ENCODE data around the gene COL4A3.
"Not testable (repeated sequence)": the region's sequence is repeated elsewhere in the genome, so short reads cannot be mapped to it uniquely, and the experiment has no call there.

Gene COL4A3

GRCh38 chr2:227206406-227206805 is 42.0 kb downstream of the COL4A3 start:
- DNase-seq, result no peak

DNA sequence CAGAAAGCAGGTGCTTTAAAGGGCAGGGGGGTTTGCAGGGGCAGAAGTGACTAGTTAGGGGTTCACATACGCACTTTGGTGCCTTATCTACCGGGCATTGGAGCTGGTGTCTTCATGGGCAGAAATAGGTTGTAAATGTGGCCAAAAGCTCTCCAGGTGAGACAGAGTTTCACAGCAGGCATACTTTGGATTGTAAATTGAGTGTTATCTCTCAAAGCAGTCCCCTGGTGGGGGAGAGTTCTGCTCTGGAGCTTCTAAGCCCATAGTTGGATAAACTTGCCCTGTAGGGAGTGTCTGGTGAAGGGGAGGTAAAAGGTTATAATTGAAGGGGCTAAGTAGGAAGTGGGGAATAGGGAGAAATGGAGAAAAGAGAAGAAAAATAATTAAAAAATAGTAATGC is 43.1 kb downstream of the COL4A3 start:
- no peak for DNase-seq

GRCh38 chr2:227214622-227215041 is 50.2 kb downstream of the COL4A3 start:
- no peak for DNase-seq

- no peak for DNase-seq
These were observed 55.1 kb downstream of the COL4A3 start for GRCh38 chr2:227219312-227220105.

DNA sequence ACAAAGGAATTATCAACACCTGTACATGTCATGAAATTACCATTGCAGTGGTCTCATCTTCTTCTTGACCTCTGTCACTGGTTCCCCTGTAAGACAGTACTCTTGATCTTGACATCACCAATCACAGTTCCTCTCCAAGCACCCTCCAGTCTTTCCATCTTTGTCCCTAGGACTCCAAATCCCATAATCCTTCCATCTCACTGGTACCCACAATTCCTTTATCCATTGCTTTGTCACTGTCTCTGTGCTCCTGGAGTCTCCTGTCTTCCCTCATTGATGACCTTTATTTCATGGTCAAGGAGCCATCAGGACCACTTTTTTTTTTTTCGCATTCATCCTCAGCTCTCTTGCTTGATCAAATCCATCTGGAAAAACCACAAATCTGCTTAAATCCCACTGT is 56.7 kb downstream of the COL4A3 start:
- no peak for DNase-seq

DNA sequence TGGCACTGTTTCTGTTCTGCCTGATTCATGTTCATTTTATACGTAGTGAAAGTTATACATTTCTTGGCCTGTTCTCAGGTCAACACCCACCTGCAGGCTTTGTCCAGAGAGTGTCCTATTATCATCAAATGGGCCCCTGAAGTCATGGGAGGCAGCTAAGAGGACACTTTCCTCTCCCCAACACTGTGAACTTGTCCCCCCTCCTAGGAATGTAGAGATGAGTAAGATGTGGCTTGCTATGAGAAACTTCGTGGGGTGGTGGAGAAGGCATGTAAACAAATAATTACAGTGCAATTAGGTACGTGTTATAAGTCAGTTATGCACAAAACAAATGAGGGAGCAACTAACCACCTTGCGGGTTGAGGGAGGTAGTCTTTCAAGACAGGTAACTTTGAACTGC is 57.9 kb downstream of the COL4A3 start:
- DNase-seq, result no peak

DNA sequence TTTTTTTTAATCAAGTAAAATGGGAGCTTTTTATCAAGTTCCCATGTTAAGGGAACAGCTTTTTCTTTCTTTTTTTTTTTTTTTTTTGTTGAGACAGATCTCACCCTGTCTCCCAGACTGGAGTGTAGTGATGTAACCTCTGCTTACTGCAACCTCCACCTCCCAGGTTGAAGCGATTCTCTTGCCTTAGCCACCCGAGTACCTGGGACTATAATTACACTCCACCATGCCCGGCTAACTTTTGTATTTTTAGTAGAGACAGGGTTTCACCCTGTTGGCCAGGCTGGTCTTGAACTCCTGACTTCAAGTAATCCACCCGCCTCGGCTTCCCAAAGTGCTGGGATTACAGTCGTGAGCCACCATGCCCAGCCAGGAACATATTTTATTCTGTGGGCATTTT is 61.2 kb downstream of the COL4A3 start:
- DNase-seq, result not testable (repeated sequence)

GRCh38 chr2:227228061-227228667 is 63.7 kb downstream of the COL4A3 start:
- DNase-seq, result peak in 36 of 51 donors; percentile 1 to 70 (median 12)

GRCh38 chr2:227230151-227230550 is 65.7 kb downstream of the COL4A3 start:
- no peak for DNase-seq

DNA sequence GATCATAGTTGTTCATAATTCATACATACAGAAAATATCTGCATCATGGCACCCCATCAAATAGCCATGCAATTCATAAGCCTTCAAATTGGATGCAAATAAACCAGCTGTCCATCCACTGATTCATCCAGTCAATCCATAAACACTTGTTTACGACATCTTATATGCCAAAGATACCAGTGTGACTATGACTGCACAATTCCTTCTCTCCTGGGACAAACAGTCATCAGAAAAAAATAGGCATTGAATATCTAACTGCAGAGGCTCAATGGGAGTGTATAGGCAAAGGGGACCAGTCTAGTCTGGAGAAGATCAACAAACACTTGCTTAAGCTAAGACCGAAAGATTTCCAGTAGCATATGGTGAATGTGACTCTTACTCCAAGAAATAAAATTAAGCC is 70.0 kb downstream of the COL4A3 start:
- no peak for DNase-seq

GRCh38 chr2:227237786-227238185 is 73.4 kb downstream of the COL4A3 start:
- no peak for DNase-seq

DNA sequence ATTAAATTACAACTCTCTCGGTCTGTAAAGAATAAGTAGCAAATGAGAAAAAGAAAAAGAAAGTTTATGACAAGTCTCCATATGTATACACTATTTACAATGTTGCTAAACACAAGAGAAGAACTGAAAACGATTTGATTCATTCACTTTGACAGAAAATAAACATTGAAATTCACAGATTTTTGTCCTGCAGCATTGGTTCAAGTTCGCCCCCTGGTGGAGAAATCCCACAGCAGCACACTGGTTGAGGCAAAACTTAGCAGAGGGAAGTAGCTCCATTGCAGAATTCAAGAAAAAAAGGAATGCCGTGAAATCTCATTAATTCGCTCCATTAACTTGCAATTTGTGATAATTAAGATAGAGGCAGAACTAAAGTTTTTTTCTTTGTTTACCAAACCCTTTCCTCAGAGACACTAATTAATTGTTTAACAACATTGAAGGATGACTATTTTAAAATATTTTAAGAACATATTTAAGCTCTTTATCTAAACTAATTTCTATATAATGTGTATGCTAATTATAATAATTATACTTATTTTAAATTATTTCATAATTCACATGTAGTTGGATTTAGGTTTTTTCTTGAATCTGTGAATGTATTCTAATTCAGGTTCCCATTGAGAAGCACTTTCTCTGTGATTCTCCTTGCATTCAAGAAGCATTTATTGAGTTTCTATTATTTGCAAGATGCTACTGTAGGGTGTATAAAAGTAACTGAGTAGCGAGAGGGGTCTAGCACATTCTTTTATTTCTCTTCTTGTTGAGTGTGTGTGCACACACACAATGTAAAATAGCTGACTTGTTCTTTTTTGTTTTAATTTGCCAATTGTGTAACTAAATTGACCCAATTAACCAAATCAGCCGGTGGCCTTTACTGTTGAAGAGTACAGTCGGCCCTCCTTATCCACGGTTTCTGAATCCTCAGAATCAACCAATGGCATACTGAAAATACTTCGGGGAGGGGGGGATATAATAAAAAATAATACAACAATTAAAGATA is 74.1 kb downstream of the COL4A3 start:
- DNase-seq, result peak in 44 of 51 donors; percentile 1 to 70 (median 38)

DNA sequence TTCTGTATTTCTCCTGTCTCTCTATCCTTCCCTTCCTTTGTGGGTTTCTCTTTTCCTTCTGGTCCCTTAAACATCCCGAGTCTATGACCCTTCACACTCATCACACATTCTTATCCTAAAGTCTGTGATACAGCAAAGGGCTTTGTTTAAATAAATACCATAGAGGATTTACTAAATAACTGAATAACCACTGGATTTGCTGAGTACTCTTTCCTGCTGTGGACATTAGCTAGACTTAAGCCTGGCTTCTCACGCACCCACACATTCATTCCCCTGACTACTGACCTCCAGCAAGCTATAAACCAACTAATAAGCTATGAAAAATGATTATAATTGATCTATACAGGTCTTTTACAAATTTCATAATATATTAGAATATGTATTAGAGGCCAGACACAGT is 76.6 kb downstream of the COL4A3 start:
- DNase-seq, result no peak

- DNase-seq, result no peak
These were observed 84.5 kb downstream of the COL4A3 start for GRCh38 chr2:227248876-227249275.

- DNase-seq, result no peak
These were observed 88.4 kb downstream of the COL4A3 start for GRCh38 chr2:227252831-227253230.

DNA sequence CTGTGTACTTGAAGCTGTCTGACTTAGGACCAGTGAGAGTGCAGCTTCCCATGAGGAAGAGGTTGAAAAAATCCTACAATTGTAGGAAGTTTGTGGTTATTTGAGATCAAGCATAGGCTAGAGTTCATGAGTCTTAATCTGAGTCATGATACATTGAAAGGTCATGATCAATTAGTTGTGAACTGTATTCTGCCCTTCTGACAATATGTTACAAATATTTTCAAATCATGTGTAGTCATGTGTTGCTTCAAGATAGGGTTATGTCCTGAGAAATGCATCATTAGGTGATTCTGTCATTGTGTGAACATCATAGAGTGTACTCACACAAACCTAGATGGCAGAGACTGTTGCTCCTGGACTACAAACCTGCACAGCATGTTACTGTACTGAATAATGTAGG is 92.2 kb downstream of the COL4A3 start:
- DNase-seq, result no peak

GRCh38 chr2:227257820-227258219 is 93.4 kb downstream of the COL4A3 start:
- DNase-seq, result no peak

- no peak for DNase-seq
These were observed 95.6 kb downstream of the COL4A3 start for GRCh38 chr2:227260041-227260440.

- DNase-seq, result peak in 10 of 51 donors; percentile 2 to 14 (median 5)
These were observed 103.1 kb downstream of the COL4A3 start for GRCh38 chr2:227267410-227268115.

GRCh38 chr2:227280895-227281294 is 116.5 kb downstream of the COL4A3 start:
- DNase-seq, result no peak

DNA sequence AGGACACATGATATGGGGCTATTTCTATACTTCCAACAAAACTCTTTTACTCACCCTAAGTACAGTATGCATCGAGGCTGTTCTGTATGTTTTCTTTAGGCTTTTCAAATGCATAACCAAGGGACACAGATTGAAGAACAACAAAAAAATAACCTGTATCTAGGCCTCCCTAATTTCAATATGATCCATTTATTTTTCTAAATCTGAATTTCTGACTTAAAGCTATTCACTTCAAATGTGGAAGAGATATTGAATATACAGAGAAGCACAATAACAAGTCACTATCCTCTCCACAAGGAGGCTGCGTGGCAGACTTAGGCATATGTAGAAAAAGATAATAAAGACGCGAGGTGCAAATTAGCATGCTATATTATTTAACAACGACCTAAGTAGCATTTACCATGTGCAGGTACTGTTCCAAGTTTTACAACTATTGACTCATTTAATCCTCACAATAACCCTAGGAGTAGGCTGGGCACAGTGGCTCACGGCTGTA is 121.4 kb downstream of the COL4A3 start:
- no peak for DNase-seq
